Fibroblast of mammary gland (primary cell): Measurements from ENCODE around the gene PRKAR2A.
A peak's percentile ranks its signal among the peaks of the same experiment; 100 is the strongest.

ENCODE experiments used
- DNase-seq: peaks from one replicate; pipeline ENCODE4 v3.0.0-alpha.2; 2010; ENCODE audit warnings: low read depth
- H3K4me3 ChIP-seq: 2 replicates; pipeline ENCODE4 v1.5.1; 2011; ENCODE audit warnings: low read depth, mild to moderate bottlenecking, low read length, moderate library complexity; ENCODE audit not compliant: control insufficient read depth
- TF ChIP-seq, protein P1 (sequence below): conservative IDR thresholded peaks from 2 replicates; pipeline ENCODE4 v1.5.1; 2011; ENCODE audit warnings: low read depth, low read length, inconsistent platforms; ENCODE audit not compliant: control insufficient read depth, insufficient read depth

The PRKAR2A gene

DNA sequence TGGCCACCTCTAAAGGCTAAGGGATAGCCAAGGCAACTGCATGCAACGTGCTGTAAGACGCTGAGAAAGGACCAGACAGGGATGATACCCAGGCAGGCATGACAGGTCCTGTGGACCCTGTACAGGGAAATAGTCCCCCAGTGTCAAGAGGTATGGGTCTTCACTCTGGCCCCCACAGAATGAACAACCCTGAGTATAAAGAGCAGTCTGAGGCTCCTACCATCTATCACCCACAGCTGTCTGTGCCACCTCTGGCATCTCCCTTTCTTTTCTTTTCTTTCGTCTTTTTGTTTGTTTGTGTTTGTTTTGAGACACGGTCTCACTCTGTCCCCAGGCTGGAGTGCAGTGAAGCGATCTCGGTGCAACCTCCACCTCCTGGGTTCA, 32.3 kb upstream of the PRKAR2A start:
- DNase-seq = no peak
- H3K4me3 ChIP-seq = no peak overlapping the region
- TF ChIP-seq, protein P1, sequence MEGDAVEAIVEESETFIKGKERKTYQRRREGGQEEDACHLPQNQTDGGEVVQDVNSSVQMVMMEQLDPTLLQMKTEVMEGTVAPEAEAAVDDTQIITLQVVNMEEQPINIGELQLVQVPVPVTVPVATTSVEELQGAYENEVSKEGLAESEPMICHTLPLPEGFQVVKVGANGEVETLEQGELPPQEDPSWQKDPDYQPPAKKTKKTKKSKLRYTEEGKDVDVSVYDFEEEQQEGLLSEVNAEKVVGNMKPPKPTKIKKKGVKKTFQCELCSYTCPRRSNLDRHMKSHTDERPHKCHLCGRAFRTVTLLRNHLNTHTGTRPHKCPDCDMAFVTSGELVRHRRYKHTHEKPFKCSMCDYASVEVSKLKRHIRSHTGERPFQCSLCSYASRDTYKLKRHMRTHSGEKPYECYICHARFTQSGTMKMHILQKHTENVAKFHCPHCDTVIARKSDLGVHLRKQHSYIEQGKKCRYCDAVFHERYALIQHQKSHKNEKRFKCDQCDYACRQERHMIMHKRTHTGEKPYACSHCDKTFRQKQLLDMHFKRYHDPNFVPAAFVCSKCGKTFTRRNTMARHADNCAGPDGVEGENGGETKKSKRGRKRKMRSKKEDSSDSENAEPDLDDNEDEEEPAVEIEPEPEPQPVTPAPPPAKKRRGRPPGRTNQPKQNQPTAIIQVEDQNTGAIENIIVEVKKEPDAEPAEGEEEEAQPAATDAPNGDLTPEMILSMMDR = no peak

DNA sequence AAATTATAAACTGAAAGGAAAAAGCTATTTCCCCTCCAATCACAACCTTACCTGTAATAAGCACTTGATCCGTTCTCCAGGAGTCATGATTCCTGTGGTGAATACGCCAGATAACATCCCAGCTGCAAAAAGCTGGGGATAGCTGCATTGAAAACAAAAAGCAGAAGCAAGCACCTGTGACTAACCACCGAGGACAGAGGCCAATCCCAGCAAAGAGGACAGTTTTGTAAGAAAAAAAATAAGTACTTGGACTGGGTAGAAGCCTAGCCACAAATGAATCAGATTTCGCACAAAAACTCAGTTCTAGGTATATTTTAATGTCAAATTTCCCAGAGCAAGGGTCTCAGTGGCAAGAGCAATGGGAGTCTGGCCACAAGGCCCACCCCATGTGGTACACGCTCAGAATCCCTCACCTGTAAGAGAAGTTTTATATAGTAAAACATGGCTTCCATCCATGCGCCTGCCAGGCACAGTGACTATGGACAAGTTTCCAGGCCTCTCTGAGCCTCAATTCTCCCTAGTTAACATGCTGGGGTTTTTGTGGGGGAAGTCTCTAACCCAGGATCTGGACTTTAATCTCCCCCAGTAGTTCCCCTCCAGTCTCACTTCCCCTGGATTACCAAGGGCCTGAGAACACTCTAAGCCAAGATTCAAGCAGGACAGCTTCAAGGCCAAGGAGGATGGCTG, 31.8 kb upstream of the PRKAR2A start:
- no peak overlapping the region for H3K4me3 ChIP-seq
- no peak for DNase-seq
- TF ChIP-seq, protein P1 = no peak

DNA sequence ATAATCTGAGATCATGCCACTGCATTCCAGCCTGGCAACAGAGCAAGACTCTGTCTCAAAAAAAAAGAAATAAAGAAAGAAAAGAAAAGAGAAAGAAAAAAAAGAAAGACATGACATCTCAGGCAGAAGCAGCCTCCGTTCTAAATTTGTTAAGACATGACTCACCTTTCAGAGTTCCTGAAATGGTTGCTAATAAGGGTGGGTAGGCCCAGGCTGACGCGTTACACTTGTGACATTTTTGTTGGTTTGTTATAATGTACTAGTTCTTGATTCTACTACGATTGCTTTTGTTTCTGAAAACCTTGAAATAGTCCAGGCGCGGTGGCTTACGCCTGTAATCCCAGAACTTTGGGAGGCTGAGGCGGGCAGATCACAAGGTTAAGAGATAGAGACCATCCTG, 30.0 kb upstream of the PRKAR2A start:
- DNase-seq = peak; percentile 20
- TF ChIP-seq, protein P1 = no peak
- H3K4me3 ChIP-seq = no peak overlapping the region

DNA sequence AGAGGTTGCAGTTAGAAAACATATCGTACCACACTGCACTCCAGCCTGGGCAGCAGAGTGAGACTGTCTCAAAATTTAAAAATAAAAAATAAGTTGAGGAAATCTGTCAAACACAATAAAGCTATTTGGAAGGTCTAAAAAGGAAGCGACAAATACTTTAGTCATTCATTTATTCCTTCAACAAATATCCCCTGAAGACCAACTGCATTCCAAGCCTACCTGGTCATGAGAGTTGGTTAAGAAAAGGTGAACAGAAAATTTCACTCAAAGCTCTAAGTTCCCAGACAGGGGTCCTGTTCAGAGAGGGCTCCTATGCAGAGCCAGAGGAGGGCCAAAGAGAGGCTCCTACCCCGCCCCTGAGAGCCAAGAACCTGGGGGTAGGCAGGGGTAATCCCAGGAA, 15.4 kb upstream of the PRKAR2A start:
- DNase-seq = no peak
- H3K4me3 ChIP-seq = no peak overlapping the region

DNA sequence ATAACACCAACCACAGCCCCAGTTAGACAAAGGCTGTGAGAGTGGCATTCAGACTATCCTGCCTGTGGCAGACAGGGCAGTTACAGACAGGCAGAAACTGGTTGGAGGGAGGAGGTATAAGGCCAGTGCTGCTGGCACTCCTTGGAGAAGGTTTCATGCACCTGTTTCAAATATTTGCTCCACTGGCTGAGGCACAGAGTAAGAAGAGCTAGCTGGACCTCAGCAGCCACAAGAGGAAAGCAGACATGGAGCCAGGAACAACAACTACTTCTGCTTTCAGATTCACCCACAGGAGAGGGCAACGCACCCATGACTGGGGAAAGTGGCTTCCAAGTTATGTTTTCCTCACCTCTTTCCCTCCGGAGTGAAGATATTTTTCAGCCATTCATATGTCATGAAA, 11.5 kb upstream of the PRKAR2A start:
- no peak for DNase-seq
- TF ChIP-seq, protein P1 = no peak

More for the DNA sequence above, 15.4 kb upstream of the PRKAR2A start:
- TF ChIP-seq, protein P1 = no peak

DNA sequence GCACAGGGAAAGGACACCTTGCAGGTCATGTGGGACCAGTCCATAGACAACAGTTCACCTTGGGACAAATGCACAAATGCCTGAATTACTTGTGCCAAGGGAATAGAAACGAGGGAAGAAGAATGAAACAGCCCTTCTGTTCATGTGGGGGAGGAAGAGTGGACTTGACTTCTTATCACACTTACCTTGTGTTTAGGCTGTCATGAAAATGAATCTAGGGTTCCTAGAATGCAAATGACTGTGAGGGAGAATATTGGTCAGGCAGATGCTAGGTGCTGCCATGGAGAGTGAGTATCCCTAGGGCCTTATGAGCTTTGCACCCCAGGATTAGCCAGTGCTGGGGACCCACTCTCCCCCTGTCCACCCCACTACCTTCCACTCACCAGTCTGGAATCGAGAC, 11.0 kb upstream of the PRKAR2A start:
- TF ChIP-seq, protein P1 = no peak
- no peak for DNase-seq
- no peak overlapping the region for H3K4me3 ChIP-seq

More for the DNA sequence above, 11.5 kb upstream of the PRKAR2A start:
- no peak overlapping the region for H3K4me3 ChIP-seq
